A204.1 (cell line): ENCODE measurements around the gene TMEM250.

ENCODE experiments used
- FAIRE-seq: peaks from 2 replicates; lab custom pipeline; 2012; peaks lifted over from hg19 to GRCh38; lab: Jason Lieb, UNC

Gene TMEM250

DNA sequence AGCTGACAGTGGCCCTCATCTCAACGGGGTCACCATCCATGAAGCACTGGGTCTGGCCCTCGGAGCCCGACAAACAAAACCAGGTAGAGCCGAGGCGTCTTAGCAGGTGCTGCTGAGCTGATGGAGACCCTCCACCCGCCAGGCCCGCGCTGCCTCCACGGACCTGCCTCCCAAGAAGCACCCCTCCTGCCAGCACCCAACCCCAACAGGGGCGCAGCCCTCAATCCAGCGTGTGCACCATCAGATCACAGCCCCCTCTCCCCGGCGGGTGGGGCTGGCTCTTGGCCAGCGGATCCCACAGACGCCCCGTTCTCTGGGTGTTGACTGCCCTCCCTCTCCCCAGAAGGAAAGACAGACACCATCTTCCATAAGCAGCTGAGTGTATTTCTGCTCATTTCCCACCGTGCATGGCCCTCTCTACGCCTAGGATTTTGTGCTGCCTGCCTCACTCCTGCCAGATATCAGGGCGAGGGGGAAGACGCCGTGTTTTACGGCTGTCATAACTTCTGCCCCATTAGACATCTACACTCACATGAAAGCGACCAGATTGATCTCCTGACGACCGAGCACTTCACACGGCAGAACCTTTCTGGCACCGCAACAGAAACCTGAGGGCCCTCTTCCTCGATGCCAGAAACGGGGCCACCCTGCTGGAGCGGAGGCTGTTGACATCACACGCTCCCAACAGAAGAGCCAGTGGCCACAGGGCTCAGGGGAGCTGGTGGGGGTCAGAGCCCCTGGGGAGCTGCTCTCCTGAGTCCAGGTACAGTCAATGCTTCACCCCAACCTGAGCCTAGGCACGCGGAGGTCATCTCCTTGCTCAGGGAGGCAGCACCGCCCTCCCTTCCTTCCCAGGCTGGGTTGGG is 35.9 kb downstream of the TMEM250 start:
- no peak for FAIRE-seq

DNA sequence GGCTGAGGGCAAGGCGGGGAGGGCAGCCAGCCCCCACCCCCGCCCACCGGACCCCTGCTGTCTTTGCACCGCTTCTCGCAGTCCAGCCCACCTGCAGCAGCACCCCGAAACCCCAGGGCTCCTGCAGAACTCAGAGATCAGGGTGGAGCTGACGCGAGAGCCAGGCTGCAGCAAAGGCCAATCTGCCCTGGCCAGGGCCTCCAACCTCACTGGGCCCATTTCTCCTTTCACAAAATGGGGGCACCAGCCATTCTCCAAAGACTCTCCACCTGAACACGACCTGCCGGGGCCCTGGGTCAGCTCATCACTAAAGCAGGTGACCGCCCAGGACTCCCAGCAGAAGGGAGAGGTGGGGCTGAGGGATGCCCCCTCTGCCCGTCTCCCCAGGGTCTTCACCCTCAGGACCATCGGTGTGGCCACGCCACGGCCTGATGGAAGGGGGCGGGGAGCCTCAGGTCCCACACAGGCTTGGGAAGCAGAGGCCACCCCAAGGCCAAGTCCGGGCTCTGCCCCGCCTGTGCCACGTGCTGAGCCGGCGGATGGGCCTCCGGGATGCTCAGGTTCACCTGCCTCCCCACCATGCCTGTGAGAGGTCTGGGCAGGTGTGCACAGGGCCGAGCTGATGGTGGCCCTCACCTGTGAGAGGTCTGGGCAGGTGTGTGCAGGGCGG is 36.7 kb downstream of the TMEM250 start:
- no peak for FAIRE-seq

DNA sequence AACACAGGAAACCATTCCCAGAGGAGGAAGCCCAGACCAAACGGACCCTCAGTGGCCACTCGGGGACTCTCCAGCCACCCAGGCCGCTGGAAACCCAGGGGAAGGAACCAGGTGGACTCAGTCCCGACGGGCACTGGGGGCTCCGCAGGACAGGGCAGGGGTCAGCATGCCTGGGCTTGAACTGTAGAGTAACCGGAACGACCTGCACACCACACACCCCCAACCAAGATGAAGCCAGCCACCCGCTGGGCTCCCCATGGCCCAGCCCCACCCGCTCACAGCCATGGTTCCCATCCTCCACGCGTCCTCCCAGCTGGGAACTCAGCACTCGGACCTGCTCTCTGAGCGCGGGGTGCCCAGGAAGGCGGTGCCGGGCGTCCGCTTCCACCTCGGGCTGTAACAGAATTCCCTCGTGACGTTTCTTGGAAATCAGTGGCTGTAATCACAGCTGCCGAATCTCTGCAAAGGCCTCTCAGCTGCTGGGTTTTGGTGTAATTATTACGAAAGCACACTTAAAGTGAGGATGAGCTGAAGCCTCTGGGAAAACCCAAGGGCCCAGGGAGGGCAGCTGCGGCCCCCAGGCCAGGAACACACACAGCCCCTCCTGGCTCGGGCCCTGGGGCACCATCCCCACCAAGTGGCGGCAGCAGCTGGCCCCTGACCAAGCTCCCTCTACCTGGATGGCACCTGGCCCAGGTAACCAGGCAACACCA is 37.4 kb downstream of the TMEM250 start:
- no peak for FAIRE-seq

DNA sequence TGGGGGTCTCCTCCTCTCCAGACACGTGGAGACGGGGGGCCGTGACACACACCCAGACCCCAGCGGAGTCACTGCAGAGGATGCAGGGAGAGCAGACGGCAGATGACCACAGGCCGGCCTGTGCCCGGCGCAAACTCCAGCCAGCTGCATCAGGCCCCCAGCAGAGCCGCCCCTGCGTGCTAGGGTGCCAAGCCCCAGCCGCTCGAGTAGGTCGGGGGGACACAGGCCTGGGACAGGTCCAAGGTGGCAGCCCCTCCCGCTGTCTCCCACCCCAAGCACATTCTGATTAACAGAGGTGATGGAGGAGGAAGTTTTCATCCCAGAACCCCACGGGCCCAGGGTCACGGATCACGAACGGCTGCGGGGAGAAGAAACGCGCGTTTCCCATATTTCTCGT is 38.0 kb downstream of the TMEM250 start:
- FAIRE-seq, result no peak

DNA sequence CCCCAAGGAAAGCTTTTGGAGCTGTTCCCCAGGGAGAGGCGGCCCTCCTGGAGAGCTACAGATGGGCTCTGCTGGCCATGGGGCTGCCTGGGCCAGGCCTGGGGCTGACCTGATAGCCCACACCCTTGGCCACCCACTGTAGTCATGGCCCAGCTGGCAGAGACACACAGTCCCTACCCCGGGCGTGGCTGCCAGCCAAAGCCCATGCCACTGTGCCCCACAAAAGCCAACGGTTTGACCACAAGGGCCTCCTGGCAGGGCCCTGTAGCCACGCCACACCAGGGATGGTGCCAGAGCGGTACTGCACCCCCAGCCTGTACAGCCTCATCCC is 38.8 kb downstream of the TMEM250 start:
- FAIRE-seq, result no peak

DNA sequence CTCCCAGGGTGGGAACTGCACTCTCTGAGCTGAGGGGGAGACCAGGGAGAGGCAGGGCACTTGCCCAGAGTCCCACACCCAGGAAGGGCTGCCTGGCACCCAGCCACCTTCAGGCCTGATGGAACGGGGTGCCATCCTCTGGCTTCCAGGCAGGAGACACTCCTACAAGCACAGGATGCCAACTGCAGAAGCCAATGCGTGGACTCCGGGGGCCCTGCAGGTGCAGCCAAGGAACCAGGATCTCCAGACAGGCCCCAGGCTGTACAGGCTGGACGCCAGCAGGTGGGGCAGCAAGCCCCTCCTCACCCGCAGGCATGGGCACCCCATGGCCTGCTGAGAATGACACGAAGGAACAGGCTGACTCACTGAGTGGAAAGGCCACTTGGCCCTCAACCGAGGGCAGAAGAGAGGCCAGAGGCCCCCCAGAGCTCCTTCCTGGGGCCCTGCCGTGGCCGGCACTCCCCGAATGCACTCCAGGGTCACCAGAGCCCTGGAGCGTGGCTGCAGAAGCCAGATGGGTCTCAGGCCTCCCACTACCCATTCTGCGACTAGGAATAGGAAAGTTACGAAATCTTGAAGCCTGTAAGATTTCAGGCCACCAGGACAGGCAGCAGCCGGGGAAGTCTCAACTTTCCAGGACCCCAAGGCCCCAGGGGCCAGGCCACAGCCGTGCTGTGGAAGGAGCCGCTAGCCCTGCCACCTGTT is 39.3 kb downstream of the TMEM250 start:
- no peak for FAIRE-seq

DNA sequence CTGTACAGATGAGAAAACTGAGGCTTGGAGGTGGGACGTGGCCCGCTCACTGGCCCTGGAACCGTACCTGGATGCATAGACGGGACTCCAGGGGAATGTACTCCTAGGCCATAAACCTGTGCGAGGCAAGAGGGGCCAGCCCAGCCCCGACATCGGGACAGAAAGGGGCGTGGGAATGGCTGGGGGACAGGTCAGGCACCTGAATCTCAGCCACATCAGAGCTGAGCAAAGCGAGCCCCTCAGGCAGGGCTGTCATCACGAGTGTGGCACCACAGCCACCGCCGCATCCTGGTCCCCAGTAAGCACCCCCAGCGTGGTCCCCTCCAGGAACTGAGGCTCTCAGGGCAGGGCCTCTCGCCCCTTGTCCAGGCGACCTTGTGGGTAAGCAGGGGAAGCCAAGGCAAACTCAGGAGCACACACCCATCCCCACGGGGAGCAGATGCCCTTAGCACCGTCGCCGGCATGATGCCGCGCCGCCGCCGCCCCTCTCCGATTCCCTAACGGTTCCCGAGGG is 40.1 kb downstream of the TMEM250 start:
- no peak for FAIRE-seq

DNA sequence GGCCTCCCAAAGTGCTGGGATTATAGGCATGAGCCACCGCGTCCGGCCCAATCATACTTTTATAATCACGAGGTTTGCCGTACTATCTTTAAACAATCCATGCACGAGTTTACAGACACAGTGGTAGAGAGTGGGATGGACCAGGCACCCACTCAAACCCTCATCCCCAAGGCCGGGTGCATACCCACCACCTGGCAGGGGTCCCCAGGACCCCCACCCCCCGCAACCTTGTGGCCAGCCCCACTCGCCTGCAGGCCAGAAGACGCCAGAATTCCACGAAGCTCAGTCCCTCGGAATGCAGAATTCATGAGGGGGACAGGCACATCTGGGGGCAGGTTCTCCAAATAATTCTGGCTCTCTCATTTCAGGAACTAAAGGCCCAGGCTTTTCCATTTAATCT is 40.7 kb downstream of the TMEM250 start:
- FAIRE-seq, result no peak

DNA sequence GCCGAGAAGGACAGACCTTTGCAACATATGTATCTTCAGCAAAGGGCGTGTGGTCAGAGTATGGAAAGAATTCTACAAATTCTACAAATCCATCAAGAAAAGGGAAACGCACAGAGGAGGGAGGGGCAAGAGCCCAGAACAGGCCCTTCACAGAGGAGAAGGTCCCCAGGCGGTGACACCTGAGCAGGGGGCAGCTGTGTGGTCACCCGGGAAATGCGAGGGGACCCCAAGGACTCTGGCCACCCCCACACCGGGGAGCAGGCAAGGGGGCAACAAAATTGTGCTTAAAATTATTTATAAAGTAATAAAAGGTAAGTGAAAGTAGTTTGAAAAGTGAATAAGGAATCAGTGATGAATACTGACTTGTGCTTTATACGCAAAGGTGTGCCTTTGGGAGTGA is 41.2 kb downstream of the TMEM250 start:
- FAIRE-seq, result no peak

DNA sequence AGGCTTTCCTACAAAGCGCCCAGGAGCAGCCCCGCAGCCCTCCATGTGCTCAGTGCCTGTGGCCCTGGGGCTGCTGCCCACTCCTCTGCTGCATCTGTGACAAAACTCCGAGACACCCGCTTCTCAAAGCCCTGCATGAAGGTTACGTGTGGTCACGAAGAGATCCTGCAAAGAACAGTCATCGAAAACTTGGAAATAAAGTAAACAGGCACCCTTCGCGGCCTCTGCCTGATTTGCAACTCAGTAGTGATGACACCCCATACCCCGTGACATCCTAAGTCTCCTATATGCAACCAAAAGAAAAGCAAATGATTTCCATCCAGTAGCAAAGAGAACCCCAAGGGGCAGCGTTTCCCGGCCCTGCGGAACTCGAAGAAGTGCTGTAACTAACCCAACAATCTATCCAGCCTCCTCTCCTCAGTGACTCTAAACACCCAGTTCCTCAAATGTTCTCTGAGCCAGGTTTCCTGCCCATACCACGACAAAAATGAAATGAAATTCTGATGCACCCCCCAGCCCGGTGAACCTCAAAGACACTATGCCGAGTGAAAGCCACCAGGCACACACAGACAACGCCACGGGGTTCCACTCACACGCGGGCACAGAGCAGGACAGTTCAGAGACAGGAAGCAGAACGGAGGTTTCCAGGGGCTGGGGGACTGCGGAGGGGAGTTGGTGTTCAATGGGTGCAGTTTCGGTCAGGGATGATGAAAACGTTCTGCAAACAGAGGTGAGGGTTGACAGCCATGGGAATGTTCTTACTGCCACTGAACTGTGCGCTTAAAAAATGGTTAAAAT is 42.6 kb downstream of the TMEM250 start:
- FAIRE-seq, result no peak

DNA sequence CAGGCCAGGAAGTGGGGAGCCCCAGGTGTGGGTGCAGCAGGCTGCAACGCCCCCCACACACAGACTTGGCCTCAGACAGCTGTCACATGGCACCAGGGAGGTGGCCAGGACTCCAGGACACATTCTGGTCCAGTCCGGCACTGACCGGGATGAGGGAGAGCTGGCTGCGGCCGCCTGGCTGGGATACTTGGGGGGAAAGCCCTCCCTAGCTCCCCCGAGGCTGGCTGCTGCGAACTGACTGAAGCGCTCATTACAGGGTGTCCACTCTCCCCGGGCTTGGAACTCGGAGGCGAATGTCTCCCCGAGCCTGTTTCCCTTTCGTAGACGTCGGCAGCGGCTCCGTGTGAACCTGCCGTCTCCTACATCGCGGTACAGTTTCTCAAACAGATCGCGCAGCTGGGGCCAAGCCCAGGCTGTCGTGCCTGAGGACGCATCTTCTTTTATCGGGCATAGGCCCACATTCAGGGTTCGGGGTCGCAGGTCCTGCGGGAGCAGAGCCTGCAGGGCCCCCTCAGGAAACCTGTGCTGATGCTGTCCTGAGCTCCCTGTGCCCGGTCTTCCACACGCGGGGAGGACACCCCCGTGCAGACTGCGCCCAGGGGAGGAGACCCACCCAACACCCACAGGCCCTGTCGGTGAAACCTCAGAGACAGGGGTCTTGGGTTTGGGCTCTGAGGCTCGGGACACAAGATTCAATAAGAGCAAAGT is 43.4 kb downstream of the TMEM250 start:
- no peak for FAIRE-seq

DNA sequence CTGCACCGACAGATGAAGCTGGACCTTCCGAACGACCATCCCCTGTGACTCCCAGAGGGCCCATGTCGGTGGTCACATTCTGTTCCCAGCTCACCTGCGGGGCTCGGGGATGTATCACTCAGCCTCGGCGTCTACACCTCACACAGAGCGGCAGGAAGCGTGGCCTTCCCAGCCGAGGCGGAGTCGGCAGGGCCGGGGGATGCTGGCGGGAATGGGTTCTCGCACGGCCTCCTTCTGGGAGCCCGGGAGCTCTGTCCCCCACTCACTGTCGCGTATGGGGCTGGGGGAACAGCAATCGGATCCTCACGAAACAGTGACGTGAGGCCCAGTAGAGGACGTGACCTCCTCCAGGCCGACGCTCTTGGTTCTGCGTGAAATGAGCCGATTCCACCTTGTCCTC is 44.0 kb downstream of the TMEM250 start:
- FAIRE-seq, result no peak
